Tibial nerve (tissue), 4 donors: ENCODE data around the gene ZNF322.

Experiments used
- CTCF ChIP-seq, 5 experiments: fragments of 200-600 bp in 3 of 5; fragments of 450-650 bp in 2 of 5; sonication (generic) in 3 of 5; IDR thresholded peaks; one replicate each; pipeline ENCODE4 v1.5.1; 2016 to 2019; ENCODE audit warnings: antibody characterized with exemption in 5 of 5, mild to moderate bottlenecking in 3 of 5, moderate library complexity in 2 of 5
- EP300 ChIP-seq, 2 donors: sonication (generic); formaldehyde crosslinking; IDR thresholded peaks; one replicate each; pipeline ENCODE4 v1.6.1; 2017; ENCODE audit warnings: antibody characterized with exemption in 2 of 2, mild to moderate bottlenecking in 1 of 2
- POLR2A ChIP-seq, 2 donors: fragments of 450-650 bp; IDR thresholded peaks; one replicate each; pipeline ENCODE4 v1.6.1; 2017; ENCODE audit warnings: antibody characterized with exemption in 2 of 2, mild to moderate bottlenecking in 2 of 2, moderate library complexity in 2 of 2

- peak; percentile 91 to 97 (median 94) for TF ChIP-seq CTCF (IDR thresholded peaks at IDR 0.05)
- TF ChIP-seq POLR2A (IDR thresholded peaks at IDR 0.05): peak in 1 of 2 donors; percentile 29
- peak in 1 of 2 donors; percentile 67 for TF ChIP-seq EP300 (IDR thresholded peaks at IDR 0.05)
Observed at GRCh38 chr6:26595669-26596269, 63.8 kb downstream of the ZNF322 start.
